Measurements from ENCODE around the gene RAB1B.
A peak's percentile ranks its signal among the peaks of the same experiment; 100 is the strongest.
"Not testable (repeated sequence)": the region's sequence is repeated elsewhere in the genome, so short reads cannot be mapped to it uniquely, and the experiment has no call there.

Gene RAB1B

GRCh38 chr11:66251809-66252208 is 16.6 kb upstream of the RAB1B start:
- H3K4me2 ChIP-seq = peak overlapping the region; percentile 16; the same call in 1 of the 2 replicates
- H3K9ac ChIP-seq = no peak overlapping the region
- peaks cover 67% of the 10 kb centered on the region for H3K4me1 ChIP-seq
- peaks cover 36% of the 10 kb centered on the region for H3K36me3 ChIP-seq
- no peaks in the 10 kb centered on the region for H3K27me3 ChIP-seq
- no peaks in the 10 kb centered on the region for H4K20me1 ChIP-seq
- TF ChIP-seq Cebpa-rat (IDR thresholded peaks at IDR 0.05) = no peak
- 0 out of 2 replicates have a peak overlapping the region, but pooled peaks have one; percentile 13 for H3K27ac ChIP-seq
- H3K4me3 ChIP-seq = no peak overlapping the region
- H3K9me3 ChIP-seq = no peaks in the 10 kb centered on the region

DNA sequence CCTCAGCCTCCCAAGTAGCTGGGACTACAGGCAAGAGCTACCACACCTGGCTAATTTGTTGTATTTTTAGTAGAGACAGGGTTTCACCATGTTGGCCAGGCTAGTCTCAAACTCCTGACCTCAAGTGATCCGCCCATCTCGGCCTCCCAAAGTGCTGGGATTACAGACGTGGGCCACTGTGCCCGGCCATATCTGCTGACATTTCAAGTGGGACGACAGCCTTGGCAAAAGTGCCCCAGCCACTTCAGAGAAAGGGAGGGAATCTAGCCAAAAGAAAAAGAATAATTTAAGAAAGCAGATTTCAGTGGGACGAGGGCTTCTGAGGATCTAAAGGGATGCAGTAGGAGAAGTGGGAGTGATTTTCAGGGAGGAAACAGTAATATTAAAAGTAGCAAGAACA is 15.4 kb upstream of the RAB1B start:
- H3K9me3 ChIP-seq, H4K20me1 ChIP-seq, H3K4me3 ChIP-seq, H3K27me3 ChIP-seq: not testable (repeated sequence)
- Histone ChIP-seq H3K36me3 (peaks cover 24% of the 10 kb centered on the region; the same call in 1 of the 2 replicates), H3K4me1 (peaks cover 65% of the 10 kb centered on the region), H3K9ac (peak overlapping the region; percentile 11; the same call in 1 of the 2 replicates), H3K4me2 (peak overlapping the region; percentile 62), H3K27ac (peak overlapping the region; percentile 54; the same call in 1 of the 2 replicates)

- Histone ChIP-seq H3K4me2 (peak overlapping the region; percentile 99), H3K4me3 (peak overlapping the region; percentile 98), H3K4me1 (peaks cover 51% of the 10 kb centered on the region), H3K9ac (peak overlapping the region; percentile 88), H3K27ac (peak overlapping the region; percentile 80), H3K27me3 (no peaks in the 10 kb centered on the region), H4K20me1 (peaks cover 18% of the 10 kb centered on the region; the same call in 1 of the 2 replicates), H3K9me3 (no peaks in the 10 kb centered on the region), H3K36me3 (peaks cover 44% of the 10 kb centered on the region)
- no peak for TF ChIP-seq Cebpa-rat (IDR thresholded peaks at IDR 0.05)
Measured at GRCh38 chr11:66258473-66258893, 10.0 kb upstream of the RAB1B start.

DNA sequence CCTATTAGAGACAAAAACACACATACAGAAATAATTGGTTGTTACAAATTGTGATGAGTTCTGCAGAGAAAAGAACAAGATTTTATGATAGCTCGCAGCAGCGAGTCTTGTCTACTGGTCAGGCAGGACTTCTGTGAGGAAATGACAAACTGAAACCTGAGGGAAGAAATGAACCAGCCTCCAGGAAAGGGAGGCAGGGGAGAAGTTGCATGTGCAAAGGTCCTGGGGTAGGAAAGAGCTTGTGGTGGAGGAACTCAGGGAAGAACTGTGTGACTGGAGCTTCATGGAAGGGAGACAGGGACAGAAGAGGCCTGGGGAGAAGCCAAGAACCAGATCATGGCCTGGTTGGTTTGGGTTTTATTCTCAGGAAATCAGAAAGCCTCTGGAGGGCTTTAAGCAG is 9.2 kb upstream of the RAB1B start:
- Histone ChIP-seq H3K4me1 (peaks cover 44% of the 10 kb centered on the region), H3K27me3 (no peaks in the 10 kb centered on the region), H3K9ac (peak overlapping the region; percentile 88), H4K20me1 (peaks cover 18% of the 10 kb centered on the region; the same call in 1 of the 2 replicates), H3K27ac (no peak overlapping the region), H3K4me2 (peak overlapping the region; percentile 99), H3K36me3 (peaks cover 52% of the 10 kb centered on the region), H3K9me3 (no peaks in the 10 kb centered on the region), H3K4me3 (no peak overlapping the region)
- no peak for TF ChIP-seq Cebpa-rat (IDR thresholded peaks at IDR 0.05)

DNA sequence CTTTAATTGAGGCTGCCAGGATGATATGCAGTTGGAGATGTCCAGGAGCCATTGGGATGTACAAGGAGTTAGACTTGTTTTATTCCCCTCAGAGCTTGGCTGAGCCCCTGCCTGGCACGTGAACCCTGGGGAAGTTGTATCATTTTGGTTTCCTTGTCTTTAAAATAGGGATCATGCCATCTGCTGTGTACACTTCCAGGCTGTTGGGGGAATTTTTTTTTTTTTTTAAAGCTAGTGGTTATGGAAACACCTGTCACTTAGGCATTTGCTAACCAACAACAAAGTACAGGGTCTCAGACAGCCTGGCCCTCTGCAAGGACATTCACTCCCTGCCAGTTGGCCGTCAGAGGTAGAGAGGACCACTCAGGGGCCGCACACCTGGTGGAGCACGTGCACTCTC is 8.5 kb upstream of the RAB1B start:
- no peak overlapping the region for H3K27ac ChIP-seq
- no peaks in the 10 kb centered on the region for H3K9me3 ChIP-seq
- no peak overlapping the region for H3K4me3 ChIP-seq
- H4K20me1 ChIP-seq = peaks cover 18% of the 10 kb centered on the region; the same call in 1 of the 2 replicates
- H3K36me3 ChIP-seq = peaks cover 59% of the 10 kb centered on the region
- no peak for TF ChIP-seq Cebpa-rat (IDR thresholded peaks at IDR 0.05)
- H3K4me2 ChIP-seq = no peak overlapping the region
- no peaks in the 10 kb centered on the region for H3K27me3 ChIP-seq
- H3K9ac ChIP-seq = no peak overlapping the region
- H3K4me1 ChIP-seq = peaks cover 37% of the 10 kb centered on the region

- Histone ChIP-seq H3K9me3 (no peaks in the 10 kb centered on the region), H4K20me1 (peaks cover 18% of the 10 kb centered on the region; the same call in 1 of the 2 replicates), H3K4me2 (no peak overlapping the region), H3K36me3 (peaks cover 71% of the 10 kb centered on the region), H3K4me3 (no peak overlapping the region), H3K27me3 (no peaks in the 10 kb centered on the region), H3K4me1 (peaks cover 21% of the 10 kb centered on the region), H3K9ac (no peak overlapping the region), H3K27ac (no peak overlapping the region)
- no peak for TF ChIP-seq Cebpa-rat (IDR thresholded peaks at IDR 0.05)
Measured at GRCh38 chr11:66261578-66261977, 6.9 kb upstream of the RAB1B start.

GRCh38 chr11:66262191-66262590 is 6.2 kb upstream of the RAB1B start:
- H3K9me3 ChIP-seq = no peaks in the 10 kb centered on the region
- peaks cover 21% of the 10 kb centered on the region for H3K4me1 ChIP-seq
- peaks cover 18% of the 10 kb centered on the region; the same call in 1 of the 2 replicates for H4K20me1 ChIP-seq
- no peak overlapping the region for H3K4me3 ChIP-seq
- no peak overlapping the region for H3K4me2 ChIP-seq
- no peaks in the 10 kb centered on the region for H3K27me3 ChIP-seq
- H3K36me3 ChIP-seq = peaks cover 71% of the 10 kb centered on the region
- H3K27ac ChIP-seq = no peak overlapping the region
- no peak for TF ChIP-seq Cebpa-rat (IDR thresholded peaks at IDR 0.05)
- H3K9ac ChIP-seq = no peak overlapping the region

GRCh38 chr11:66262696-66263095 is 5.7 kb upstream of the RAB1B start:
- Histone ChIP-seq H3K27me3 (no peaks in the 10 kb centered on the region), H3K9me3 (no peaks in the 10 kb centered on the region), H3K4me2 (no peak overlapping the region), H4K20me1 (peaks cover 18% of the 10 kb centered on the region; the same call in 1 of the 2 replicates), H3K4me3 (no peak overlapping the region), H3K9ac (no peak overlapping the region), H3K27ac (no peak overlapping the region), H3K36me3 (peaks cover 71% of the 10 kb centered on the region), H3K4me1 (peaks cover 21% of the 10 kb centered on the region)
- TF ChIP-seq Cebpa-rat (IDR thresholded peaks at IDR 0.05) = no peak

- no peak overlapping the region for H3K4me3 ChIP-seq
- no peak overlapping the region for H3K4me2 ChIP-seq
Measured at GRCh38 chr11:66263231-66263630, 5.2 kb upstream of the RAB1B start.

GRCh38 chr11:66263785-66264184 is 4.7 kb upstream of the RAB1B start:
- Histone ChIP-seq H3K36me3 (peaks cover 71% of the 10 kb centered on the region), H3K27me3 (no peaks in the 10 kb centered on the region), H3K9ac (no peak overlapping the region), H3K27ac (no peak overlapping the region), H3K4me3 (no peak overlapping the region), H3K4me1 (peaks cover 16% of the 10 kb centered on the region), H3K9me3 (no peaks in the 10 kb centered on the region), H4K20me1 (peaks cover 13% of the 10 kb centered on the region; the same call in 1 of the 2 replicates), H3K4me2 (no peak overlapping the region)
- no peak for TF ChIP-seq Cebpa-rat (IDR thresholded peaks at IDR 0.05)

More at GRCh38 chr11:66263231-66263630, 5.2 kb upstream of the RAB1B start:
- no peak for TF ChIP-seq Cebpa-rat (IDR thresholded peaks at IDR 0.05)
- Histone ChIP-seq H4K20me1 (peaks cover 18% of the 10 kb centered on the region; the same call in 1 of the 2 replicates), H3K27ac (no peak overlapping the region), H3K9ac (no peak overlapping the region), H3K4me1 (peaks cover 21% of the 10 kb centered on the region), H3K36me3 (peaks cover 71% of the 10 kb centered on the region), H3K27me3 (no peaks in the 10 kb centered on the region), H3K9me3 (no peaks in the 10 kb centered on the region)

DNA sequence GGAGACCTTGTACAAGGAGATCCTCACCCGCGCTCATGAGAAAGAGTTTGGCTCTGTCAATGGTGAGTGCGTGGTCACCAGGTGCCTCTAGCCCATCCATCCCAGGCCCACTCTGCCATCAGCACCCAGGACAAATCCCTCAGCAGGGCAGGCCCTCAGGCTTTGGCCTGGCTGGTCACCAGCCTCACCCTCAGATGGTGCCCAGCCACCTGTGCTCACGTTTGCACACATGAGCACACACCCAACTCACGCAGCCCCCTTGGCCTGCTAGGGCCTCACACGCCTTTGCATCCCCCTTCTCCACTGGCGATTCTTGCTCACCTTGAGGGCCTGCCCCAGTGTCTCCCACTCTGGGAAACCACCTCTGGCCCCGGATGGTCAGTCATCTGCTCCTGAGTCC is 4.1 kb upstream of the RAB1B start:
- no peak for TF ChIP-seq Cebpa-rat (IDR thresholded peaks at IDR 0.05)
- H3K36me3 ChIP-seq = peaks cover 68% of the 10 kb centered on the region
- no peak overlapping the region for H3K9ac ChIP-seq
- no peak overlapping the region for H3K4me2 ChIP-seq
- H3K27ac ChIP-seq = no peak overlapping the region
- H3K4me3 ChIP-seq = no peak overlapping the region
- peaks cover 12% of the 10 kb centered on the region for H3K4me1 ChIP-seq
- no peaks in the 10 kb centered on the region for H3K27me3 ChIP-seq
- no peaks in the 10 kb centered on the region for H3K9me3 ChIP-seq
- H4K20me1 ChIP-seq = peaks cover 16% of the 10 kb centered on the region

Data from BLaER1 (cell line).